Lower leg skin (tissue), 3 donors: ENCODE results near the gene BUD31.

Source experiments
- CTCF ChIP-seq, 3 donors: fragments of 450-650 bp; IDR thresholded peaks; one replicate each; pipeline ENCODE4 v1.5.1; 2016; ENCODE audit warnings: antibody characterized with exemption in 3 of 3, mild to moderate bottlenecking in 3 of 3, moderate library complexity in 2 of 3
- POLR2A ChIP-seq, 2 donors: fragments of 450-650 bp; IDR thresholded peaks; one replicate each; pipeline ENCODE4 v1.6.1; 2016 to 2017; ENCODE audit warnings: antibody characterized with exemption in 2 of 2, mild to moderate bottlenecking in 1 of 2, moderate library complexity in 1 of 2

- TF ChIP-seq CTCF (IDR thresholded peaks at IDR 0.05) (no peak), POLR2A (IDR thresholded peaks at IDR 0.05) (no peak)
Measured at GRCh38 chr7:99404235-99404976, 4.4 kb upstream of the BUD31 start.
